ENCODE data around the gene COL21A1.

Gene COL21A1

GRCh38 chr6:56188429-56188828 is 59.0 kb downstream of the COL21A1 start:
- H3K4me1 ChIP-seq (ENCODE audit: control extremely low read depth in 1 of 4, control insufficient read depth in 4 of 4, insufficient read depth in 4 of 4, low read length in 3 of 4), result no peaks in the 10 kb centered on the region
- POLR2A ChIA-PET, result no interaction called here
- DNase-seq, result no peak
- H3K27ac ChIP-seq (ENCODE audit: insufficient read depth in 1 of 2, low read depth in 1 of 2, low read length in 2 of 2, poor library complexity in 1 of 2, severe bottlenecking in 2 of 2), result no peak overlapping the region
- 95% methylated on average over 9 of the region's 9 CpGs for WGBS (ENCODE audit: insufficient coverage)
- H3K9me3 ChIP-seq (ENCODE audit: control extremely low read depth in 1 of 5, control insufficient read depth in 4 of 5, insufficient read depth in 2 of 5, low read depth in 1 of 5, low read length in 4 of 5), result no peaks in the 10 kb centered on the region
- CTCF ChIA-PET, result no interaction called here
- no peak overlapping the region for H3K4me3 ChIP-seq (ENCODE audit: control insufficient read depth in 1 of 7, extremely low read depth in 1 of 7, insufficient read depth in 4 of 7, low read depth in 2 of 7, low read length in 6 of 7)
- no peaks in the 10 kb centered on the region for H3K36me3 ChIP-seq (ENCODE audit: control insufficient read depth in 4 of 4, insufficient read depth in 4 of 4, low read length in 3 of 4)
- no peaks in the 10 kb centered on the region for H3K27me3 ChIP-seq (replicated peaks in 2 of 5; ENCODE audit: control insufficient read depth in 4 of 5, insufficient read depth in 5 of 5, low read length in 4 of 5)

- Histone ChIP-seq H3K36me3 (ENCODE audit: control insufficient read depth in 4 of 4, insufficient read depth in 4 of 4, low read length in 3 of 4) (no peaks in the 10 kb centered on the region), H3K4me3 (ENCODE audit: control insufficient read depth in 1 of 7, extremely low read depth in 1 of 7, insufficient read depth in 4 of 7, low read depth in 2 of 7, low read length in 6 of 7) (no peak overlapping the region), H3K4me1 (ENCODE audit: control extremely low read depth in 1 of 4, control insufficient read depth in 4 of 4, insufficient read depth in 4 of 4, low read length in 3 of 4) (no peaks in the 10 kb centered on the region), H3K9me3 (ENCODE audit: control extremely low read depth in 1 of 5, control insufficient read depth in 4 of 5, insufficient read depth in 2 of 5, low read depth in 1 of 5, low read length in 4 of 5) (no peaks in the 10 kb centered on the region), H3K27ac (ENCODE audit: insufficient read depth in 1 of 2, low read depth in 1 of 2, low read length in 2 of 2, poor library complexity in 1 of 2, severe bottlenecking in 2 of 2) (no peak overlapping the region), H3K27me3 (replicated peaks in 2 of 5; ENCODE audit: control insufficient read depth in 4 of 5, insufficient read depth in 5 of 5, low read length in 4 of 5) (no peaks in the 10 kb centered on the region)
- CTCF ChIA-PET, result no interaction called here
- POLR2A ChIA-PET, result no interaction called here
- no peak for DNase-seq
Measured at GRCh38 chr6:56187686-56188085, 59.7 kb downstream of the COL21A1 start.

GRCh38 chr6:56176741-56177140 is 70.6 kb downstream of the COL21A1 start:
- DNase-seq, result no peak
- Histone ChIP-seq H3K27ac (ENCODE audit: insufficient read depth in 1 of 2, low read depth in 1 of 2, low read length in 2 of 2, poor library complexity in 1 of 2, severe bottlenecking in 2 of 2) (no peak overlapping the region), H3K4me3 (ENCODE audit: control insufficient read depth in 1 of 7, extremely low read depth in 1 of 7, insufficient read depth in 4 of 7, low read depth in 2 of 7, low read length in 6 of 7) (no peak overlapping the region), H3K36me3 (ENCODE audit: control insufficient read depth in 4 of 4, insufficient read depth in 4 of 4, low read length in 3 of 4) (no peaks in the 10 kb centered on the region), H3K9me3 (ENCODE audit: control extremely low read depth in 1 of 5, control insufficient read depth in 4 of 5, insufficient read depth in 2 of 5, low read depth in 1 of 5, low read length in 4 of 5) (peaks cover 0 to 16% (median 1%) of the 10 kb centered on the region in 5 experiments), H3K4me1 (ENCODE audit: control extremely low read depth in 1 of 4, control insufficient read depth in 4 of 4, insufficient read depth in 4 of 4, low read length in 3 of 4) (no peaks in the 10 kb centered on the region), H3K27me3 (replicated peaks in 2 of 5; ENCODE audit: control insufficient read depth in 4 of 5, insufficient read depth in 5 of 5, low read length in 4 of 5) (no peaks in the 10 kb centered on the region)
- POLR2A ChIA-PET, result no interaction called here
- CTCF ChIA-PET, result no interaction called here

GRCh38 chr6:56173228-56173627 is 74.2 kb downstream of the COL21A1 start:
- ChIA-PET CTCF (no interaction called here), POLR2A (interaction anchor here (0.6 kb wide), 1 partner anchor 20 kb away, joined by 3 read pairs; no protein-coding TSS in a partner anchor)
- Histone ChIP-seq H3K27ac (ENCODE audit: insufficient read depth in 1 of 2, low read depth in 1 of 2, low read length in 2 of 2, poor library complexity in 1 of 2, severe bottlenecking in 2 of 2) (no peak overlapping the region), H3K9me3 (ENCODE audit: control extremely low read depth in 1 of 5, control insufficient read depth in 4 of 5, insufficient read depth in 2 of 5, low read depth in 1 of 5, low read length in 4 of 5) (peaks cover 0 to 16% (median 2%) of the 10 kb centered on the region in 5 experiments), H3K4me3 (ENCODE audit: control insufficient read depth in 1 of 7, extremely low read depth in 1 of 7, insufficient read depth in 4 of 7, low read depth in 2 of 7, low read length in 6 of 7) (no peak overlapping the region), H3K4me1 (ENCODE audit: control extremely low read depth in 1 of 4, control insufficient read depth in 4 of 4, insufficient read depth in 4 of 4, low read length in 3 of 4) (no peaks in the 10 kb centered on the region), H3K36me3 (ENCODE audit: control insufficient read depth in 4 of 4, insufficient read depth in 4 of 4, low read length in 3 of 4) (no peaks in the 10 kb centered on the region), H3K27me3 (replicated peaks in 2 of 5; ENCODE audit: control insufficient read depth in 4 of 5, insufficient read depth in 5 of 5, low read length in 4 of 5) (no peaks in the 10 kb centered on the region)
- whole genome bisulfite sequencing (ENCODE audit: insufficient coverage), result no CpG with 5 or more reads among the region's 1 CpG
- no peak for DNase-seq

GRCh38 chr6:56172144-56172543 is 75.2 kb downstream of the COL21A1 start:
- POLR2A ChIA-PET, result no interaction called here
- DNase-seq, result no peak

GRCh38 chr6:56169366-56169765 is 78.0 kb downstream of the COL21A1 start:
- no peak for DNase-seq
- Histone ChIP-seq H3K27ac (ENCODE audit: insufficient read depth in 1 of 2, low read depth in 1 of 2, low read length in 2 of 2, poor library complexity in 1 of 2, severe bottlenecking in 2 of 2) (no peak overlapping the region), H3K4me3 (ENCODE audit: control insufficient read depth in 1 of 7, extremely low read depth in 1 of 7, insufficient read depth in 4 of 7, low read depth in 2 of 7, low read length in 6 of 7) (no peak overlapping the region), H3K36me3 (ENCODE audit: control insufficient read depth in 4 of 4, insufficient read depth in 4 of 4, low read length in 3 of 4) (no peaks in the 10 kb centered on the region), H3K27me3 (replicated peaks in 2 of 5; ENCODE audit: control insufficient read depth in 4 of 5, insufficient read depth in 5 of 5, low read length in 4 of 5) (no peaks in the 10 kb centered on the region), H3K9me3 (ENCODE audit: control extremely low read depth in 1 of 5, control insufficient read depth in 4 of 5, insufficient read depth in 2 of 5, low read depth in 1 of 5, low read length in 4 of 5) (peaks cover 0 to 10% (median 2%) of the 10 kb centered on the region in 5 experiments), H3K4me1 (ENCODE audit: control extremely low read depth in 1 of 4, control insufficient read depth in 4 of 4, insufficient read depth in 4 of 4, low read length in 3 of 4) (no peaks in the 10 kb centered on the region)
- CTCF ChIA-PET, result no interaction called here
- POLR2A ChIA-PET, result no interaction called here
- no CpG with 5 or more reads among the region's 1 CpG for WGBS (ENCODE audit: insufficient coverage)

More at GRCh38 chr6:56172144-56172543, 75.2 kb downstream of the COL21A1 start:
- Histone ChIP-seq H3K27me3 (replicated peaks in 2 of 5; ENCODE audit: control insufficient read depth in 4 of 5, insufficient read depth in 5 of 5, low read length in 4 of 5) (no peaks in the 10 kb centered on the region), H3K4me3 (ENCODE audit: control insufficient read depth in 1 of 7, extremely low read depth in 1 of 7, insufficient read depth in 4 of 7, low read depth in 2 of 7, low read length in 6 of 7) (no peak overlapping the region), H3K9me3 (ENCODE audit: control extremely low read depth in 1 of 5, control insufficient read depth in 4 of 5, insufficient read depth in 2 of 5, low read depth in 1 of 5, low read length in 4 of 5) (peaks cover 0 to 16% (median 2%) of the 10 kb centered on the region in 5 experiments), H3K4me1 (ENCODE audit: control extremely low read depth in 1 of 4, control insufficient read depth in 4 of 4, insufficient read depth in 4 of 4, low read length in 3 of 4) (no peaks in the 10 kb centered on the region), H3K36me3 (ENCODE audit: control insufficient read depth in 4 of 4, insufficient read depth in 4 of 4, low read length in 3 of 4) (no peaks in the 10 kb centered on the region), H3K27ac (ENCODE audit: insufficient read depth in 1 of 2, low read depth in 1 of 2, low read length in 2 of 2, poor library complexity in 1 of 2, severe bottlenecking in 2 of 2) (no peak overlapping the region)
- WGBS (ENCODE audit: insufficient coverage), result 100% methylated on average over 1 of the region's 2 CpGs
- CTCF ChIA-PET, result no interaction called here

- no peak overlapping the region for H3K4me3 ChIP-seq (ENCODE audit: control insufficient read depth in 1 of 7, extremely low read depth in 1 of 7, insufficient read depth in 4 of 7, low read depth in 2 of 7, low read length in 6 of 7)
- no peaks in the 10 kb centered on the region for H3K36me3 ChIP-seq (ENCODE audit: control insufficient read depth in 4 of 4, insufficient read depth in 4 of 4, low read length in 3 of 4)
- no CpG with 5 or more reads among the region's 1 CpG for WGBS (ENCODE audit: insufficient coverage)
- H3K9me3 ChIP-seq (ENCODE audit: control extremely low read depth in 1 of 5, control insufficient read depth in 4 of 5, insufficient read depth in 2 of 5, low read depth in 1 of 5, low read length in 4 of 5), result peaks cover 0 to 10% (median 2%) of the 10 kb centered on the region in 5 experiments
- H3K27ac ChIP-seq (ENCODE audit: insufficient read depth in 1 of 2, low read depth in 1 of 2, low read length in 2 of 2, poor library complexity in 1 of 2, severe bottlenecking in 2 of 2), result no peak overlapping the region
- no peaks in the 10 kb centered on the region for H3K27me3 ChIP-seq (replicated peaks in 2 of 5; ENCODE audit: control insufficient read depth in 4 of 5, insufficient read depth in 5 of 5, low read length in 4 of 5)
- no peaks in the 10 kb centered on the region for H3K4me1 ChIP-seq (ENCODE audit: control extremely low read depth in 1 of 4, control insufficient read depth in 4 of 4, insufficient read depth in 4 of 4, low read length in 3 of 4)
- ChIA-PET CTCF (no interaction called here), POLR2A (no interaction called here)
- DNase-seq, result no peak
Measured at GRCh38 chr6:56168596-56168995, 78.8 kb downstream of the COL21A1 start.
